GM18526 (cell line): ENCODE measurements around the gene TBC1D24.

Experiments used
- POLR2A ChIP-seq: IDR thresholded peaks from 3 replicates; pipeline ENCODE4 v1.6.1; 2011; ENCODE audit not compliant: insufficient read length; ENCODE audit errors: extremely low read depth

The TBC1D24 gene

GRCh38 chr16:2511996-2512734, 37.2 kb downstream of the TBC1D24 start:
- TF ChIP-seq POLR2A, result no peak

GRCh38 chr16:2512735-2513404, 37.9 kb downstream of the TBC1D24 start:
- no peak for TF ChIP-seq POLR2A

- TF ChIP-seq POLR2A, result peak; percentile 90
Observed at GRCh38 chr16:2513405-2514332, 38.7 kb downstream of the TBC1D24 start, which contains the start of gene ATP6V0C. TSS of gene ATP6V0C (plus strand) at chr16:2513952. CDS start at chr16:2514104, 152 bp downstream.

GRCh38 chr16:2514333-2515179, 39.6 kb downstream of the TBC1D24 start:
- no peak for TF ChIP-seq POLR2A

DNA sequence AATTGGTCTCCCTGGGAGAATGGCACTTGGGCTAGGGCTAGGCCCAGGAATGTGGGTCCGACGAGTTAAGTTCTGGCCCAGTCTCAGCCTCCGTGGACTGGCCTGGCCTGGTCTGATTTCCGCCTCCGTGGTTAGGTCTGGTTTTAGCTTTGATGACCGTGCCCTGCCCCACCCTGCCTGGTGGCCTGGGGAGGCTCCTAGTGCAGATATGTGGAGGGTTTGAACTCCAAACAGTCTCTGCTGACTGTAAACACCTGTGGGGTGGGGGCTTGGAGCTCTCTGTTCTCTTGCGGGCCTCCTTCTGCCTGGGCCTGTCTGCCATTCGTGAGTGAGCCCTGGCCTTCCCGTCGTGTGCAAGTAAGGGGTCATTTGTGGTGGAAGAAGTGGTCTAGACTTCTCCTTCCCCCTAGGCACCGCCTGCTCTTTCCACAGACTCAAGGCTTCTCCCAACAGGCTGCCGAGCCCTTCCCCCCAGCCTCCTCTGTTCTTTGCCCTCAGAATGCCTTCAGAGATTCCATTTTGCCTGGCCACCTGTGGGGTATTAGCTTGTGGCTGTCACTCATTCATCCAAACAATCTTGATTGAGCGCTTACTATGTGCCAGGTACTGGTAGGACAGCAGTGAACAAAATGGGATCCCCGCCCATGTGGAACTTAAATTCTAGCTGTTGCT, 40.4 kb downstream of the TBC1D24 start:
- no peak for TF ChIP-seq POLR2A

GRCh38 chr16:2516391-2517240, 41.7 kb downstream of the TBC1D24 start:
- TF ChIP-seq POLR2A, result no peak

DNA sequence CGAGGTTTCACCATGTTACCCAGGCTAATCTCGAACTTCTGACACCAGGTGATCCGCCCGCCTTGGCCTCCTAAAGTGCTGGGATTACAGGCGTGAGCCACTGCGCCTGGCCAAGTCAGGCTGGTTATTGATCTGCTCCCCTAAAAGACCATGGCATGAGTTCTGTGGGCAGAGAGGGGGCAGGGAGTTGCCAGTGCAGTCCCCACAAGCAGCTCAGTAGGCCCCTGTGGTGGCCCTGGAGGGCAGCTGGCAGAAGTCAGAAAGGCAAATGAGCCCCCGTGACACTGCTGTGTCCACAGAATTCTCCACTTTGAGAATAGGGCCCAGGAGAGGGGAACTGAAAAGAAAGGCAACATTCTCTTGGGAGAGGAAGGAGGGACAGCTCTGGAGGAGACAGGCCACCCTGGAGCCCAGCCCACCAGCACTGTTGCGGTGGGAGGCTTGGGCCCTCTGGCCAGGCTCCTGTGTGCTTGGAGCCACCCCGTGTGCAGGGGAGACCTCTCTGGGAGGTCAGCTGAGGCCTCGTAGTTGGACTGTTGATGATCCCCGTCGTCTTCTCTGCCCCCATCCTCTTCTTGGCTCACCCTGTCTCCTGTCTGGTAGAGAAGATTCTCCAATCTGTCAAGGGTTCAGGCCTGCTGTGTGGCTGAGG, 43.2 kb downstream of the TBC1D24 start:
- no peak for TF ChIP-seq POLR2A

- no peak for TF ChIP-seq POLR2A
Observed at GRCh38 chr16:2518823-2519710, 44.1 kb downstream of the TBC1D24 start.

DNA sequence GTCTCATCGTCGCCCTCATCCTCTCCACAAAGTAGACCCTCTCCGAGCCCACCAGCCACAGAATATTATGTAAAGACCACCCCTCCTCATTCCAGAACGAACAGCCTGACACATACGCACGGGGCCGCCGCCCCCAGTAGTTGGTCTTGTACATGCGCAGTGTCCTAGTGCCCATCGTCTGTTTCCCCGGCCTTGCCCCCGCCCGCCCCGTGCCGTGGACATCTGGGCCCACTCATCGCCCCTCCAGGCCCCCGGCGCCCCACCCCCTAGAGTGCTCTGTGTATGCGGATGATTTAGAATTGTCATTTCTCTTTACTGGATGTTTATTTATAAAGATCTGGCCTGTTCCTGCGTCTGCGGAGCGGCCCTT, 44.8 kb downstream of the TBC1D24 start:
- peak; percentile 15 for TF ChIP-seq POLR2A

DNA sequence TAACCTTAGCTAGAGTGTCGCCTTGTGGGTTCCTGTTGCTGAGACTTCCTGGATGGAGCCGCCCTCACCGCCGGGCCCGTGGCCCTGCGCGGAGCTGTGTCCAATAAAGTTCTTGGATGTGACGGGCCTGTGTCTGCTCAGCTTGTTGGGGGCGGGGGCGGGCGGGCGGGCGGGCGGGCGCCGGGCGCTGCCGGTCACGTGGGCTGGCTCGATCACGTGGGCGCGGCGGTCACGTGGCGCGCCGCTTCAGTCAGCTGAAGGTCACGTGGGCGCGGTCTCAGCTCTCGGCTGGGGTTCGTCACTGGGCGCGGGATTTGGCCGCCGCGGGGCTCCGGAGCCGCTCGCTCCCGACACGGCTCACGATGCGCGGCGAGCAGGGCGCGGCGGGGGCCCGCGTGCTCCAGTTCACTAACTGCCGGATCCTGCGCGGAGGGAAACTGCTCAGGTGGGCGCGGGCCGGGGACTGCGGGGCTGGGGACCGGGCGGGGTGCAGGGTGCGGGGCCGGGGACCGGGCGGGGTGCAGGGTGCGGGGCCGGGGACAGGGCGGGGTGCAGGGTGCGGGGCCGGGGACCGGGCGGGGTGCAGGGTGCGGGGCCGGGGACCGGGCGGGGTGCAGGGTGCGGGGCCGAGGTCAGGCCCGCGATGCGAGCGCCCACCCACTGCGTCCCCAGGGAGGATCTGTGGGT, 45.3 kb downstream of the TBC1D24 start, which contains the start of gene AMDHD2:
Gene AMDHD2, plus strand, starts transcription at position 275 of the 687 bp plus-strand sequence. Its CDS starts 88 bp downstream, at position 363.
- peak; percentile 57 for TF ChIP-seq POLR2A
